ENCODE measurements around the gene SASH1. TPM values are rescaled to one million over a fixed set of nuclear protein-coding genes. Genes with fewer than 3 reads are reported as not detected.

Gene SASH1
- total and polyA plus RNA-seq, 2 experiments from 2014 or later = 7.5 to 7.8 TPM

GRCh38 chr6:148324297-148324985 lies 18.2 kb upstream of the SASH1 start:
- H3K9me3 ChIP-seq (ENCODE audit: low read depth) = no peaks in the 10 kb centered on the region
- no peaks in the 10 kb centered on the region for H3K36me3 ChIP-seq (replicated peaks; ENCODE audit: insufficient read depth, low read depth)
- H4K20me1 ChIP-seq (ENCODE audit: insufficient read depth, poor library complexity, severe bottlenecking) = no peaks in the 10 kb centered on the region
- no peaks in the 10 kb centered on the region for H3K9me2 ChIP-seq (replicated peaks; ENCODE audit: insufficient read depth)
- no peaks in the 10 kb centered on the region for H3K27me3 ChIP-seq
- H3K79me2 ChIP-seq = no peaks in the 10 kb centered on the region
- DNase-seq (ENCODE audit: low spot score) = no peak
- no peak overlapping the region for H3K4me3 ChIP-seq
- no peak overlapping the region for H3K27ac ChIP-seq
- TF ChIP-seq CTCF (IDR thresholded peaks at IDR 0.05; ENCODE audit: poor library complexity) = no peak
- TF ChIP-seq EZH2phosphoT487 (IDR thresholded peaks at IDR 0.05; ENCODE audit: low read depth, severe bottlenecking, unreplicated experiment) = no peak
- no peak for TF ChIP-seq EZH2 (IDR thresholded peaks at IDR 0.05; ENCODE audit: borderline replicate concordance)
- no peak overlapping the region for H3K4me2 ChIP-seq
- H3K4me1 ChIP-seq (ENCODE audit: insufficient read depth) = no peaks in the 10 kb centered on the region
- 72% methylated on average over 4 of the region's 4 CpGs for WGBS (ENCODE audit: low lambda C conversion rate, missing lambda C conversion rate)
- no peak overlapping the region for H2AFZ ChIP-seq

- no peak overlapping the region for H2AFZ ChIP-seq
- H3K27me3 ChIP-seq = no peaks in the 10 kb centered on the region
- no peaks in the 10 kb centered on the region for H3K79me2 ChIP-seq
- TF ChIP-seq EZH2 (IDR thresholded peaks at IDR 0.05; ENCODE audit: borderline replicate concordance) (no peak), EZH2phosphoT487 (IDR thresholded peaks at IDR 0.05; ENCODE audit: low read depth, severe bottlenecking, unreplicated experiment) (no peak), CTCF (IDR thresholded peaks at IDR 0.05; ENCODE audit: poor library complexity) (no peak)
- H3K36me3 ChIP-seq (replicated peaks; ENCODE audit: insufficient read depth, low read depth) = no peaks in the 10 kb centered on the region
- H3K9me2 ChIP-seq (replicated peaks; ENCODE audit: insufficient read depth) = no peaks in the 10 kb centered on the region
- no peak overlapping the region for H3K4me2 ChIP-seq
- H3K9me3 ChIP-seq (ENCODE audit: low read depth) = no peaks in the 10 kb centered on the region
- H4K20me1 ChIP-seq (ENCODE audit: insufficient read depth, poor library complexity, severe bottlenecking) = no peaks in the 10 kb centered on the region
- no peak for DNase-seq (ENCODE audit: low spot score)
- no peaks in the 10 kb centered on the region for H3K4me1 ChIP-seq (ENCODE audit: insufficient read depth)
- no peak overlapping the region for H3K27ac ChIP-seq
- no peak overlapping the region for H3K4me3 ChIP-seq
- 83% methylated on average over 11 of the region's 11 CpGs for WGBS (ENCODE audit: low lambda C conversion rate, missing lambda C conversion rate)
These were observed 17.1 kb upstream of the SASH1 start for GRCh38 chr6:148325316-148326068.

GRCh38 chr6:148328876-148329555 lies 13.6 kb upstream of the SASH1 start:
- Histone ChIP-seq H3K9me2 (replicated peaks; ENCODE audit: insufficient read depth) (no peaks in the 10 kb centered on the region), H3K4me2 (no peak overlapping the region), H3K27me3 (no peaks in the 10 kb centered on the region), H3K27ac (no peak overlapping the region), H2AFZ (no peak overlapping the region), H3K4me3 (no peak overlapping the region), H3K36me3 (replicated peaks; ENCODE audit: insufficient read depth, low read depth) (no peaks in the 10 kb centered on the region), H3K79me2 (no peaks in the 10 kb centered on the region), H4K20me1 (ENCODE audit: insufficient read depth, poor library complexity, severe bottlenecking) (no peaks in the 10 kb centered on the region), H3K4me1 (ENCODE audit: insufficient read depth) (no peaks in the 10 kb centered on the region), H3K9me3 (ENCODE audit: low read depth) (no peaks in the 10 kb centered on the region)
- DNase-seq (ENCODE audit: low spot score) = no peak
- TF ChIP-seq EZH2 (IDR thresholded peaks at IDR 0.05; ENCODE audit: borderline replicate concordance) (no peak), EZH2phosphoT487 (IDR thresholded peaks at IDR 0.05; ENCODE audit: low read depth, severe bottlenecking, unreplicated experiment) (no peak), CTCF (IDR thresholded peaks at IDR 0.05; ENCODE audit: poor library complexity) (no peak)
